HEK293 (cell line): ENCODE results near the gene TEX14.

Source experiments
- CTCF ChIA-PET: fragments of 350-600 bp; formaldehyde crosslinking; extraction: SDS; loops from one replicate; lab custom pipeline; 2021; ENCODE audit warnings: antibody characterized with exemption; lab: Yijun Ruan, JAX
- POLR2A ChIA-PET: fragments of 300-600 bp; formaldehyde crosslinking; extraction: SDS; loops from one replicate; lab custom pipeline; 2020; ENCODE audit warnings: antibody characterized with exemption, inconsistent platforms; lab: Yijun Ruan, JAX
- H3K27ac ChIP-seq: fragments of 200-500 bp; sonication (Bioruptor generic); 2 replicates; pipeline ENCODE4 v1.5.1; 2014; ENCODE audit warnings: low read depth, low read length, control low read depth, inconsistent platforms; ENCODE audit errors: extremely low read depth
- H3K36me3 ChIP-seq, 2 experiments: fragments of 200-500 bp in 1 of 2; sonication (Bioruptor generic) in 1 of 2; 1 replicate in 1 of 2; 2 replicates in 1 of 2; pipeline ENCODE4 v1.5.1; 2014 to 2017; ENCODE audit warnings: inconsistent platforms in 2 of 2, low read length in 2 of 2; ENCODE audit not compliant: control insufficient read depth in 2 of 2, insufficient read depth in 1 of 2
- H3K4me1 ChIP-seq: fragments of 200-500 bp; sonication (Bioruptor generic); 2 replicates; pipeline ENCODE4 v1.5.1; 2014; ENCODE audit warnings: mild to moderate bottlenecking, low read length, inconsistent platforms; ENCODE audit not compliant: control insufficient read depth, insufficient read depth
- H3K4me3 ChIP-seq: 2 replicates; pipeline ENCODE4 v1.5.1; 2011; ENCODE audit warnings: low read depth, mild to moderate bottlenecking, control low read depth, low read length, moderate library complexity
- H3K9me3 ChIP-seq: fragments of 200-500 bp; sonication (Bioruptor generic); 2 replicates; pipeline ENCODE4 v1.5.1; 2014; ENCODE audit warnings: low read depth, low read length, inconsistent platforms; ENCODE audit not compliant: control insufficient read depth, insufficient read depth
- EGR2 ChIP-seq: fragments of 450-650 bp; formaldehyde crosslinking; IDR thresholded peaks from 2 replicates; pipeline ENCODE4 v1.5.1; 2016; ENCODE audit warnings: low read depth, missing biosample characterization, missing genetic modification characterization
- GLIS1 ChIP-seq: fragments of 450-650 bp; formaldehyde crosslinking; IDR thresholded peaks from 2 replicates; pipeline ENCODE4 v1.5.1; 2016; ENCODE audit warnings: missing biosample characterization, missing genetic modification characterization
- HOXA7 ChIP-seq: sonication (generic); formaldehyde crosslinking; IDR thresholded peaks from 2 replicates; pipeline ENCODE4 v1.8.1; 2022; ENCODE audit warnings: missing genetic modification reagents, borderline replicate concordance
- IKZF3 ChIP-seq: fragments of 450-650 bp; IDR thresholded peaks from 2 replicates; pipeline ENCODE4 v1.5.0; 2018; ENCODE audit warnings: missing biosample characterization, mild to moderate bottlenecking, missing genetic modification characterization, moderate library complexity
- KLF16 ChIP-seq: fragments of 450-650 bp; formaldehyde crosslinking; IDR thresholded peaks from 2 replicates; pipeline ENCODE4 v1.5.1; 2017; ENCODE audit warnings: missing biosample characterization, missing genetic modification characterization
- OSR2 ChIP-seq: fragments of 450-650 bp; formaldehyde crosslinking; IDR thresholded peaks from 2 replicates; pipeline ENCODE4 v1.5.1; 2016; ENCODE audit warnings: missing biosample characterization, missing genetic modification characterization
- SP2 ChIP-seq: fragments of 450-650 bp; formaldehyde crosslinking; IDR thresholded peaks from 2 replicates; pipeline ENCODE4 v1.5.1; 2016; ENCODE audit warnings: missing biosample characterization, missing genetic modification characterization
- YY2 ChIP-seq: fragments of 450-650 bp; formaldehyde crosslinking; IDR thresholded peaks from 2 replicates; pipeline ENCODE4 v1.5.1; 2016; ENCODE audit warnings: missing biosample characterization, missing genetic modification characterization
- ZBTB1 ChIP-seq: fragments of 450-650 bp; formaldehyde crosslinking; IDR thresholded peaks from 2 replicates; pipeline ENCODE4 v1.5.1; 2016; ENCODE audit warnings: missing biosample characterization, missing genetic modification characterization
- ZNF16 ChIP-seq: fragments of 450-650 bp; formaldehyde crosslinking; IDR thresholded peaks from 2 replicates; pipeline ENCODE4 v1.5.1; 2016; ENCODE audit warnings: low read depth, missing biosample characterization, missing genetic modification characterization
- ZNF23 ChIP-seq: fragments of 450-650 bp; formaldehyde crosslinking; IDR thresholded peaks from 2 replicates; pipeline ENCODE4 v1.5.1; 2016; ENCODE audit warnings: missing biosample characterization, missing genetic modification characterization, borderline replicate concordance
- ZNF274 ChIP-seq, 2 experiments: fragments of 200-500 bp in 1 of 2; fragments of 450-650 bp in 1 of 2; sonication (Bioruptor generic) in 1 of 2; formaldehyde crosslinking in 1 of 2; IDR thresholded peaks; 2 replicates each; pipeline versions ENCODE4 v1.5.1 to v1.6.1; 2014 to 2016; ENCODE audit warnings: borderline replicate concordance in 1 of 2, inconsistent platforms in 1 of 2, low read length in 1 of 2, missing biosample characterization in 1 of 2, missing genetic modification characterization in 1 of 2
- ZNF302 ChIP-seq: fragments of 450-650 bp; formaldehyde crosslinking; IDR thresholded peaks from 2 replicates; pipeline ENCODE4 v1.5.1; 2016; ENCODE audit warnings: missing biosample characterization, missing genetic modification characterization, low read depth
- ZNF510 ChIP-seq: fragments of 450-650 bp; formaldehyde crosslinking; IDR thresholded peaks from 2 replicates; pipeline ENCODE4 v1.5.1; 2018; ENCODE audit warnings: mild to moderate bottlenecking, missing genetic modification characterization, missing biosample characterization; ENCODE audit not compliant: insufficient replicate concordance
- ZNF830 ChIP-seq: fragments of 450-650 bp; IDR thresholded peaks from 2 replicates; pipeline ENCODE4 v1.5.0; 2018; ENCODE audit warnings: missing biosample characterization, missing genetic modification characterization, low read depth, mild to moderate bottlenecking, moderate library complexity
- ZNF837 ChIP-seq: fragments of 450-650 bp; formaldehyde crosslinking; IDR thresholded peaks from 2 replicates; pipeline ENCODE4 v1.5.1; 2016; ENCODE audit warnings: missing biosample characterization, missing genetic modification characterization
- TF ChIP-seq, protein P1 (sequence below): fragments of 450-650 bp; formaldehyde crosslinking; IDR thresholded peaks from 2 replicates; pipeline ENCODE4 v1.5.1; 2016; ENCODE audit warnings: missing biosample characterization, missing genetic modification characterization
- TF ChIP-seq, protein P2 (sequence below): fragments of 450-650 bp; formaldehyde crosslinking; IDR thresholded peaks from 2 replicates; pipeline ENCODE4 v1.5.1; 2017; ENCODE audit warnings: missing biosample characterization, missing genetic modification characterization
- TF ChIP-seq, protein P3 (sequence below): fragments of 450-650 bp; formaldehyde crosslinking; IDR thresholded peaks from 2 replicates; pipeline ENCODE4 v1.5.1; 2016; ENCODE audit warnings: missing biosample characterization, missing genetic modification characterization
- TF ChIP-seq, protein P4 (sequence below): fragments of 450-650 bp; formaldehyde crosslinking; IDR thresholded peaks from 2 replicates; pipeline ENCODE4 v1.5.1; 2016; ENCODE audit warnings: missing biosample characterization, missing genetic modification characterization

TEX14 gene

DNA sequence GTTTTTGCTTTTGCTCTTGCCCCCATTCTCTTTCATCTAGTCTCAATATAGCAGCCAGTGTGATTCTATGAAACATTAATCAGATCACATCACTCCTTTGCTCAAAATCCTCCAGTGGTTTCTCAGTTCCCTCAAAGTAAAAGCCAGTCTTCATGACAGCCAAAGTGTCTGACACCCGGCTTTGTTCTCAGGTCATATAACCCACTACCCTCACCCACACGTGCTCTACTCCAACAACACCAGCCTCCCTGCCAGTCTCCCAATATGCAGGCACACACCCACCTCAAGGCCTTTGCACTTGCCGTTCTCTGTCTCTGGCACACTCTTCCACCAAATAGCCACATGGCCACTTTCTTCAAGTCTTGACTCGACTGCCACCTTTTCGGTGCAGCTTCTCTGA, 181.8 kb downstream of the TEX14 start:
- ChIA-PET CTCF (no interaction called here), POLR2A (no interaction called here)
- TF ChIP-seq SP2 (no peak), IKZF3 (tag by site-specific recombination) (no peak), ZNF23 (no peak), EGR2 (tag by site-specific recombination) (peak; percentile 40; the same call in 1 of the 2 replicates)
- Histone ChIP-seq H3K36me3 (peaks cover 56 to 80% of the 10 kb centered on the region in 2 experiments), H3K4me1 (peaks cover 3% of the 10 kb centered on the region; the same call in 1 of the 2 replicates), H3K9me3 (no peaks in the 10 kb centered on the region), H3K4me3 (no peak overlapping the region), H3K27ac (no peak overlapping the region)

DNA sequence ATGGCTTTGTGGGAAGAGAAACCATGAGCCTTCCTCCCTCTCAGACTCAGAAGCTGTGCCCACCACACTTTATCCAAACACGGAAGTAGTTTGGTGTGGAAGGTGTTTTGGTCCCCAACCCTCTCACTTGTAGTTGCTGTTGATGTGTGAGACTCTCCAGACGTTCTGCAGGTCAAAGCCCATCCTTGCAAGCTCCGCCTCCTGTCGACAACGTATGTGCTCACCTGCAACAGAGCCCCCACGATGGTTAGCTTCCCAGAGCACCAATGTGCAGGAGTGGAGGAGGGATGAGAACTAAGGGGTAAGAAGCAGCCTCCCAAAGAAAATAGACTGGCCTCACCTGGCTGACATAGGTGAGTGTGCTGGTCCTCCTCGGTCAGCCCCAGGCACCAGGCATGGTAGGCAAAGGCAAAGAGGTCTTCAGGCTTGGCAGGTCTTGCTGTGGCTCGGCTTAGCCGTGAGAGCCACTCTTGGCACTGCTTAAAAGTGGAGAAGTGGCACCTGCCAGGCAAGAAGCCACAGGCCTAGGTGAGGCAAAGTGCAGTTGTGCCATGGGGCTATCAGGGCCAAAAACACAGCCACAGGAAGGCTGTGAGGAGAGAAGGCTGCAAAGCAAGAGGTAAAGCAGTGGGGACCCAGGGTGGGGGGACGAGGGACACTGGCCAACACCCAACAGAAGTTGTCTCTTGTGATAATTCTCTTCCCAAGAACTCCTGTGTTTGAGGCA, 183.3 kb downstream of the TEX14 start:
- TF ChIP-seq, protein P1, sequence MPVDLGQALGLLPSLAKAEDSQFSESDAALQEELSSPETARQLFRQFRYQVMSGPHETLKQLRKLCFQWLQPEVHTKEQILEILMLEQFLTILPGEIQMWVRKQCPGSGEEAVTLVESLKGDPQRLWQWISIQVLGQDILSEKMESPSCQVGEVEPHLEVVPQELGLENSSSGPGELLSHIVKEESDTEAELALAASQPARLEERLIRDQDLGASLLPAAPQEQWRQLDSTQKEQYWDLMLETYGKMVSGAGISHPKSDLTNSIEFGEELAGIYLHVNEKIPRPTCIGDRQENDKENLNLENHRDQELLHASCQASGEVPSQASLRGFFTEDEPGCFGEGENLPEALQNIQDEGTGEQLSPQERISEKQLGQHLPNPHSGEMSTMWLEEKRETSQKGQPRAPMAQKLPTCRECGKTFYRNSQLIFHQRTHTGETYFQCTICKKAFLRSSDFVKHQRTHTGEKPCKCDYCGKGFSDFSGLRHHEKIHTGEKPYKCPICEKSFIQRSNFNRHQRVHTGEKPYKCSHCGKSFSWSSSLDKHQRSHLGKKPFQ (tag by site-specific recombination), result no peak
- TF ChIP-seq ZNF837 (tag by site-specific recombination), result no peak
- TF ChIP-seq ZNF510 (tag by site-specific recombination), result no peak
- TF ChIP-seq ZBTB1 (tag by site-specific recombination), result no peak
- TF ChIP-seq ZNF16 (tag by site-specific recombination), result no peak
- TF ChIP-seq ZNF274 (IDR thresholded peaks at IDR 0.05; ENCODE audit: low read length), result no peak
- no peak for TF ChIP-seq ZNF274 (tag by site-specific recombination; IDR thresholded peaks at IDR 0.05; ENCODE audit: borderline replicate concordance)
- TF ChIP-seq YY2 (tag by site-specific recombination), result no peak
- TF ChIP-seq, protein P2, sequence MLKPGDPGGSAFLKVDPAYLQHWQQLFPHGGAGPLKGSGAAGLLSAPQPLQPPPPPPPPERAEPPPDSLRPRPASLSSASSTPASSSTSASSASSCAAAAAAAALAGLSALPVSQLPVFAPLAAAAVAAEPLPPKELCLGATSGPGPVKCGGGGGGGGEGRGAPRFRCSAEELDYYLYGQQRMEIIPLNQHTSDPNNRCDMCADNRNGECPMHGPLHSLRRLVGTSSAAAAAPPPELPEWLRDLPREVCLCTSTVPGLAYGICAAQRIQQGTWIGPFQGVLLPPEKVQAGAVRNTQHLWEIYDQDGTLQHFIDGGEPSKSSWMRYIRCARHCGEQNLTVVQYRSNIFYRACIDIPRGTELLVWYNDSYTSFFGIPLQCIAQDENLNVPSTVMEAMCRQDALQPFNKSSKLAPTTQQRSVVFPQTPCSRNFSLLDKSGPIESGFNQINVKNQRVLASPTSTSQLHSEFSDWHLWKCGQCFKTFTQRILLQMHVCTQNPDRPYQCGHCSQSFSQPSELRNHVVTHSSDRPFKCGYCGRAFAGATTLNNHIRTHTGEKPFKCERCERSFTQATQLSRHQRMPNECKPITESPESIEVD, result no peak
- TF ChIP-seq OSR2 (tag by site-specific recombination), result no peak
- TF ChIP-seq KLF16 (tag by site-specific recombination), result no peak
- no peak for TF ChIP-seq HOXA7 (CRISPR knock-in tag)
- TF ChIP-seq, all 188 proteins: peak for 0
- Histone ChIP-seq H3K4me1 (no peaks in the 10 kb centered on the region), H3K27ac (no peak overlapping the region), H3K36me3 (peaks cover 70 to 96% of the 10 kb centered on the region in 2 experiments), H3K9me3 (no peaks in the 10 kb centered on the region), H3K4me3 (no peak overlapping the region)
- POLR2A ChIA-PET, result no interaction called here
- CTCF ChIA-PET, result no interaction called here

DNA sequence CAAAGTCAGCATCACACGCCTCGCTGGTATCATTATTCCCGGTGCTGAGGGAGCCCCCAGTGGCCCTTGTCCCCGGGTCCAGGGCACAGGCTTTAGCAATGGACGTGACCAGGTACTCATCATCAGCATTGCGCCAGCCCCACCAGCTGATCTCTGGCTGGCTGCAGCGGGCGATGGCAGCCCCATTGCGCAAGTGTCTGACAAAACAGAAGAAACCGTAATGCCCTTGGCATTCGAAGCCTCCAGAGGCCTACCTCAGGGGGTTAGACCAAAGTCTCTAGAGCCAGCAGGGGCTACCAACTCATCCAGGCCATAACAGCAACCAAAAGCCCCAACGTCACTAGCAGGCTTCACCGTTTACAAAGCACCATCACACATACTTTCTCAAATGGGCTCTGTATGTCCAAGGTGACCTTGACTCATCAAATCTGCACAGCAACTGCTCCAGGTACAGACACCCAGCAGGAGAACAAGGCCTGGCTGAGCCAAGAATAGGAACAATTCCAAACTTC, 184.7 kb downstream of the TEX14 start:
- peaks cover 80 to 100% of the 10 kb centered on the region in 2 experiments for H3K36me3 ChIP-seq
- no peaks in the 10 kb centered on the region for H3K9me3 ChIP-seq
- H3K4me1 ChIP-seq, result no peaks in the 10 kb centered on the region
- POLR2A ChIA-PET, result no interaction called here
- H3K27ac ChIP-seq, result no peak overlapping the region
- no peak overlapping the region for H3K4me3 ChIP-seq
- CTCF ChIA-PET, result no interaction called here
- TF ChIP-seq ZNF302 (tag by site-specific recombination) (no peak), ZNF830 (no peak), GLIS1 (tag by site-specific recombination) (0 out of 2 replicates have a peak, but pooled peaks have one; percentile 2), IKZF3 (tag by site-specific recombination) (no peak)
- TF ChIP-seq, protein P3, sequence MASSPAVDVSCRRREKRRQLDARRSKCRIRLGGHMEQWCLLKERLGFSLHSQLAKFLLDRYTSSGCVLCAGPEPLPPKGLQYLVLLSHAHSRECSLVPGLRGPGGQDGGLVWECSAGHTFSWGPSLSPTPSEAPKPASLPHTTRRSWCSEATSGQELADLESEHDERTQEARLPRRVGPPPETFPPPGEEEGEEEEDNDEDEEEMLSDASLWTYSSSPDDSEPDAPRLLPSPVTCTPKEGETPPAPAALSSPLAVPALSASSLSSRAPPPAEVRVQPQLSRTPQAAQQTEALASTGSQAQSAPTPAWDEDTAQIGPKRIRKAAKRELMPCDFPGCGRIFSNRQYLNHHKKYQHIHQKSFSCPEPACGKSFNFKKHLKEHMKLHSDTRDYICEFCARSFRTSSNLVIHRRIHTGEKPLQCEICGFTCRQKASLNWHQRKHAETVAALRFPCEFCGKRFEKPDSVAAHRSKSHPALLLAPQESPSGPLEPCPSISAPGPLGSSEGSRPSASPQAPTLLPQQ (tag by site-specific recombination), result no peak
- TF ChIP-seq, protein P4, sequence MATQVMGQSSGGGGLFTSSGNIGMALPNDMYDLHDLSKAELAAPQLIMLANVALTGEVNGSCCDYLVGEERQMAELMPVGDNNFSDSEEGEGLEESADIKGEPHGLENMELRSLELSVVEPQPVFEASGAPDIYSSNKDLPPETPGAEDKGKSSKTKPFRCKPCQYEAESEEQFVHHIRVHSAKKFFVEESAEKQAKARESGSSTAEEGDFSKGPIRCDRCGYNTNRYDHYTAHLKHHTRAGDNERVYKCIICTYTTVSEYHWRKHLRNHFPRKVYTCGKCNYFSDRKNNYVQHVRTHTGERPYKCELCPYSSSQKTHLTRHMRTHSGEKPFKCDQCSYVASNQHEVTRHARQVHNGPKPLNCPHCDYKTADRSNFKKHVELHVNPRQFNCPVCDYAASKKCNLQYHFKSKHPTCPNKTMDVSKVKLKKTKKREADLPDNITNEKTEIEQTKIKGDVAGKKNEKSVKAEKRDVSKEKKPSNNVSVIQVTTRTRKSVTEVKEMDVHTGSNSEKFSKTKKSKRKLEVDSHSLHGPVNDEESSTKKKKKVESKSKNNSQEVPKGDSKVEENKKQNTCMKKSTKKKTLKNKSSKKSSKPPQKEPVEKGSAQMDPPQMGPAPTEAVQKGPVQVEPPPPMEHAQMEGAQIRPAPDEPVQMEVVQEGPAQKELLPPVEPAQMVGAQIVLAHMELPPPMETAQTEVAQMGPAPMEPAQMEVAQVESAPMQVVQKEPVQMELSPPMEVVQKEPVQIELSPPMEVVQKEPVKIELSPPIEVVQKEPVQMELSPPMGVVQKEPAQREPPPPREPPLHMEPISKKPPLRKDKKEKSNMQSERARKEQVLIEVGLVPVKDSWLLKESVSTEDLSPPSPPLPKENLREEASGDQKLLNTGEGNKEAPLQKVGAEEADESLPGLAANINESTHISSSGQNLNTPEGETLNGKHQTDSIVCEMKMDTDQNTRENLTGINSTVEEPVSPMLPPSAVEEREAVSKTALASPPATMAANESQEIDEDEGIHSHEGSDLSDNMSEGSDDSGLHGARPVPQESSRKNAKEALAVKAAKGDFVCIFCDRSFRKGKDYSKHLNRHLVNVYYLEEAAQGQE, result no peak
